ENCODE measurements around the gene VSX2. TPM values are rescaled to one million over a fixed set of nuclear protein-coding genes. Genes with fewer than 3 reads are reported as not detected.

Gene VSX2
- total RNA-seq, 4 donors from 2014 or later: not detected

- Histone ChIP-seq H3K4me3 (no peak overlapping the region), H3K27me3 (peaks cover 18 to 98% (median 60%) of the 10 kb centered on the region in 4 donors), H3K4me1 (peaks cover 30 to 31% (median 31%) of the 10 kb centered on the region in 4 donors), H3K27ac (replicated peaks in 1 of 4) (no peak overlapping the region), H3K36me3 (no peaks in the 10 kb centered on the region), H3K9me3 (no peaks in the 10 kb centered on the region)
- no peak for DNase-seq (ENCODE audit: extremely low spot score)
- TF ChIP-seq POLR2AphosphoS5 (IDR thresholded peaks at IDR 0.05) (no peak), EP300 (IDR thresholded peaks at IDR 0.05) (no peak), CTCF (IDR thresholded peaks at IDR 0.05) (no peak), POLR2A (IDR thresholded peaks at IDR 0.05; ENCODE audit: low read depth) (no peak)
- WGBS: 22% methylated on average over 5 of the region's 5 CpGs
- intact Hi-C loops (cut with DNase I): no loop called here
Observed at GRCh38 chr14:74243051-74243450, 3.8 kb downstream of the VSX2 start.

GRCh38 chr14:74244115-74244514, 4.9 kb downstream of the VSX2 start:
- Histone ChIP-seq H3K4me1 (peaks cover 29 to 31% (median 31%) of the 10 kb centered on the region in 4 donors), H3K9me3 (no peaks in the 10 kb centered on the region), H3K4me3 (no peak overlapping the region), H3K27me3 (peaks cover 18 to 88% (median 52%) of the 10 kb centered on the region in 4 donors), H3K27ac (replicated peaks in 1 of 4) (no peak overlapping the region), H3K36me3 (no peaks in the 10 kb centered on the region)
- intact Hi-C loops (cut with DNase I): no loop called here
- TF ChIP-seq POLR2AphosphoS5 (IDR thresholded peaks at IDR 0.05): no peak
- TF ChIP-seq POLR2A (IDR thresholded peaks at IDR 0.05; ENCODE audit: low read depth): no peak
- TF ChIP-seq CTCF (IDR thresholded peaks at IDR 0.05): no peak
- no peak for TF ChIP-seq EP300 (IDR thresholded peaks at IDR 0.05)
- WGBS: 28% methylated on average over 3 of the region's 3 CpGs
- no peak for DNase-seq (ENCODE audit: extremely low spot score)

- H3K4me3 ChIP-seq: no peak overlapping the region
- H3K4me1 ChIP-seq: peaks cover 17 to 20% (median 19%) of the 10 kb centered on the region in 4 donors
- intact Hi-C loops (cut with DNase I): no loop called here
- H3K27ac ChIP-seq (replicated peaks in 1 of 4): no peak overlapping the region
- H3K9me3 ChIP-seq: no peaks in the 10 kb centered on the region
- no peak for DNase-seq (ENCODE audit: extremely low spot score)
- peaks cover 9 to 80% (median 40%) of the 10 kb centered on the region in 4 donors for H3K27me3 ChIP-seq
- TF ChIP-seq POLR2A (IDR thresholded peaks at IDR 0.05; ENCODE audit: low read depth) (no peak), POLR2AphosphoS5 (IDR thresholded peaks at IDR 0.05) (no peak), CTCF (IDR thresholded peaks at IDR 0.05) (no peak), EP300 (IDR thresholded peaks at IDR 0.05) (no peak)
- H3K36me3 ChIP-seq: no peaks in the 10 kb centered on the region
- WGBS: 67% methylated on average over 6 of the region's 7 CpGs
Observed at GRCh38 chr14:74245292-74245691, 6.0 kb downstream of the VSX2 start.

GRCh38 chr14:74246542-74246941, 7.3 kb downstream of the VSX2 start:
- Histone ChIP-seq H3K9me3 (no peaks in the 10 kb centered on the region), H3K36me3 (no peaks in the 10 kb centered on the region), H3K4me1 (peaks cover 5 to 12% (median 9%) of the 10 kb centered on the region in 4 donors), H3K4me3 (no peak overlapping the region), H3K27ac (replicated peaks in 1 of 4) (no peak overlapping the region), H3K27me3 (peaks cover 0 to 78% (median 28%) of the 10 kb centered on the region in 4 donors)
- DNase-seq (ENCODE audit: extremely low spot score): no peak
- intact Hi-C loops (cut with DNase I): no loop called here
- TF ChIP-seq POLR2A (IDR thresholded peaks at IDR 0.05; ENCODE audit: low read depth) (no peak), CTCF (IDR thresholded peaks at IDR 0.05) (no peak)
- 67% methylated on average over 4 of the region's 8 CpGs for WGBS

- Histone ChIP-seq H3K9me3 (no peaks in the 10 kb centered on the region), H3K36me3 (no peaks in the 10 kb centered on the region), H3K27ac (replicated peaks in 1 of 4) (no peak overlapping the region), H3K27me3 (peaks cover 0 to 78% (median 19%) of the 10 kb centered on the region in 4 donors), H3K4me1 (peaks cover 0 to 8% (median 4%) of the 10 kb centered on the region in 4 donors), H3K4me3 (no peak overlapping the region)
- intact Hi-C loops (cut with DNase I): no loop called here
- WGBS: 65% methylated on average over 6 of the region's 6 CpGs
- TF ChIP-seq CTCF (IDR thresholded peaks at IDR 0.05): no peak
- TF ChIP-seq EP300 (IDR thresholded peaks at IDR 0.05): no peak
- no peak for TF ChIP-seq POLR2A (IDR thresholded peaks at IDR 0.05; ENCODE audit: low read depth)
- no peak for TF ChIP-seq POLR2AphosphoS5 (IDR thresholded peaks at IDR 0.05)
- no peak for DNase-seq (ENCODE audit: extremely low spot score)
Observed at GRCh38 chr14:74248017-74248416, 8.8 kb downstream of the VSX2 start.

Measured in esophagus muscularis mucosa (tissue), 4 donors.